Ishikawa (cell line): ENCODE data around the gene DAZAP1.

ENCODE experiments used
- CEBPB ChIP-seq: IDR thresholded peaks from 2 replicates; pipeline ENCODE4 v1.6.1; 2012
- CREB1 ChIP-seq: IDR thresholded peaks from 2 replicates; pipeline ENCODE4 v1.6.1; 2012; ENCODE audit warnings: low read depth
- EGR1 ChIP-seq: IDR thresholded peaks from 2 replicates; pipeline ENCODE4 v1.6.1; 2012
- EP300 ChIP-seq: IDR thresholded peaks from 2 replicates; pipeline ENCODE4 v1.6.1; 2012; ENCODE audit warnings: borderline replicate concordance
- FOXM1 ChIP-seq: IDR thresholded peaks from 2 replicates; pipeline ENCODE4 v1.6.1; 2012; ENCODE audit warnings: low read depth, borderline replicate concordance
- NFIC ChIP-seq: IDR thresholded peaks from 2 replicates; pipeline ENCODE4 v1.6.1; 2012
- RAD21 ChIP-seq: IDR thresholded peaks from 2 replicates; pipeline ENCODE4 v1.6.1; 2012; ENCODE audit warnings: low read depth
- REST ChIP-seq: IDR thresholded peaks from 2 replicates; pipeline ENCODE4 v1.6.1; 2012; ENCODE audit warnings: low read depth, mild to moderate bottlenecking
- TAF1 ChIP-seq: IDR thresholded peaks from 2 replicates; pipeline ENCODE4 v1.6.1; 2012; ENCODE audit warnings: low read depth, mild to moderate bottlenecking
- TCF12 ChIP-seq: IDR thresholded peaks from 2 replicates; pipeline ENCODE4 v1.6.1; 2012; ENCODE audit warnings: low read depth
- TEAD4 ChIP-seq: IDR thresholded peaks from 2 replicates; pipeline ENCODE4 v1.6.1; 2012
- USF1 ChIP-seq: IDR thresholded peaks from 2 replicates; pipeline ENCODE4 v1.6.1; 2012
- YY1 ChIP-seq: IDR thresholded peaks from 2 replicates; pipeline ENCODE4 v1.6.1; 2012; ENCODE audit warnings: low read depth
- ZBTB7A ChIP-seq: IDR thresholded peaks from 2 replicates; pipeline ENCODE4 v1.6.1; 2012; ENCODE audit warnings: low read depth
- TF ChIP-seq, protein P1 (sequence below): IDR thresholded peaks from 2 replicates; pipeline ENCODE4 v1.6.1; 2012

Gene DAZAP1

GRCh38 chr19:1406774-1407527, 435 bp upstream of the DAZAP1 start:
- TF ChIP-seq USF1 (peak; percentile 90), TCF12 (peak; percentile 0; the same call in 1 of the 2 replicates), ZBTB7A (peak; percentile 89), EP300 (no peak), TAF1 (peak; percentile 48), YY1 (0 out of 2 replicates have a peak, but pooled peaks have one; percentile 22), RAD21 (no peak), EGR1 (no peak), NFIC (0 out of 2 replicates have a peak, but pooled peaks have one; percentile 28)
- TF ChIP-seq, protein P1, sequence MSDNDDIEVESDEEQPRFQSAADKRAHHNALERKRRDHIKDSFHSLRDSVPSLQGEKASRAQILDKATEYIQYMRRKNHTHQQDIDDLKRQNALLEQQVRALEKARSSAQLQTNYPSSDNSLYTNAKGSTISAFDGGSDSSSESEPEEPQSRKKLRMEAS, result peak; percentile 90

- TF ChIP-seq CREB1 (no peak), TAF1 (no peak), FOXM1 (no peak), REST (no peak), YY1 (no peak), RAD21 (no peak), CEBPB (no peak)
- TF ChIP-seq, protein P1, result peak; percentile 83
Observed at GRCh38 chr19:1408300-1409203, 1.2 kb downstream of the DAZAP1 start.

GRCh38 chr19:1409204-1410005, 2.0 kb downstream of the DAZAP1 start:
- TF ChIP-seq TAF1 (no peak), NFIC (no peak)

DNA sequence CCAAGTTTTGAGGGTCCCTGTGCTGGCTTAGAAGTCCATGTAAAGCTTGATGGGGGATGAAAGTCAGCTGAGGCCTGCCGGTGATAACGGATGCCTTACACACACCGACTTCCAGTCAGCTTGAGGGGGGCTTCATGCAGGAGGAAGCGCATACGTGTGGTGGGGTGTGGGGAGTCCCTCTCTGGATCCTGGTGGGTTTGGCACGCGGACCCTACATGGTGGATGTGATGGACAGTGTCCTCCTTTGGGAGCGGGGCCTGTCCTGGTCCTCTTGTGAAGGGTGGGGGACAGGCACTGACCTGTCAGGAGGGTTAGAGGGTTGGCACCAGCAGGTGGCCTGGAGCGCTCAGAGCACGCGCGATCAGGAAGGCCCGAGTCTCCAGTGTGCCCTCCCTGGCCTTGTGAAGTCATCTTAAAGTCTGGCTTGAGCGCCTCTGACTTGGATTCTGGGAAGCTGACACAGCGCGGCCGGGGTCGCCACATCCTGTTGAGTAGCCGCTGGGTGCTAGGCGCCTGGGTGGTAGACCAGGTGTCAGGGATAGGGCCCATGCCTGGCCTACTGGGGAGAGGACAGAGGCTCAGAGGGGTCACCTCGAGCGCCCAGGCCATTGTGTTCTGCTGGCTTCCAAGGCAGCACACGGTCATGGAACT, 2.9 kb downstream of the DAZAP1 start:
- TF ChIP-seq, protein P1, result no peak

GRCh38 chr19:1410789-1411188, 3.4 kb downstream of the DAZAP1 start:
- TF ChIP-seq ZBTB7A, result no peak
- TF ChIP-seq RAD21, result no peak
- TF ChIP-seq REST, result no peak
- TF ChIP-seq TCF12, result no peak
- TF ChIP-seq CEBPB, result no peak
- TF ChIP-seq CREB1, result no peak
- TF ChIP-seq FOXM1, result no peak
- TF ChIP-seq, protein P1, result no peak
- no peak for TF ChIP-seq YY1
- TF ChIP-seq NFIC, result no peak
- TF ChIP-seq EGR1, result no peak
- TF ChIP-seq USF1, result no peak
- TF ChIP-seq TEAD4, result no peak
- no peak for TF ChIP-seq EP300
- no peak for TF ChIP-seq TAF1
